ENCODE measurements around the gene ABCA1. TPM values are rescaled to one million over a fixed set of nuclear protein-coding genes. Genes with fewer than 3 reads are reported as not detected.
"Not testable (repeated sequence)": the region's sequence is repeated elsewhere in the genome, so short reads cannot be mapped to it uniquely, and the experiment has no call there.

ABCA1 gene
- total RNA-seq, 2 experiments from 2014 or later, result 0.93 to 1.6 TPM

DNA sequence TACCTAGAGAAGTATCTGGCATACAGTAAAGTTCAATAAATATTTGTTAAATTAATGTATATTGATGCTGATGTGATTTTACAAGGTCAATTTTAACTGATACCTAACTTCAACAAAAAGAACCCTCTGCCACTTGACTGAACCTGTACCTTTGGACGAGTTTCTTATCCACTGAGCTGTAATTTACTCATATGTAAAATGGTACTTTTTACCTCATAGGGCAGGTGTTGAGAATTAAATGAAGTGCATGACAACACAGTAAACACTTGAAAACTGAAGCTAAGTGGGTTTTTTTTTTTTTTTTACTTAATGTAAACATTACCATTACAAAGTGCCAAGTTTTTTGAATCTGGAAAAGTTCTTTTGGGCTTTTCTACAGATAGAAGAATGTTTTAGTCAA is 148.6 kb downstream of the ABCA1 start:
- DNase-seq, result no peak
- Mint-ChIP-seq H3K27me3 (peaks cover 2% of the 10 kb centered on the region), H3K4me1 (no peaks in the 10 kb centered on the region), H3K9me3 (no peaks in the 10 kb centered on the region), H3K36me3 (ENCODE audit: low read depth) (no peaks in the 10 kb centered on the region), H3K27ac (no peak overlapping the region), H3K4me3 (no peak overlapping the region)
- ChIA-PET CTCF (interaction anchor here (1.2 to 1.4 kb wide), 2 partner anchors 16 to 379 kb away, joined by 3 to 5 read pairs; partner anchors contain the start of gene NIPSNAP3B), POLR2A (no interaction called here)

- POLR2A ChIA-PET, result no interaction called here
- CTCF ChIA-PET, result interaction anchor here (1.2 to 1.4 kb wide), 2 partner anchors 15 to 380 kb away, joined by 3 to 5 read pairs; partner anchors contain the start of gene NIPSNAP3B
- no peak for DNase-seq
Measured at GRCh38 chr9:104778802-104779201, 149.2 kb downstream of the ABCA1 start.

DNA sequence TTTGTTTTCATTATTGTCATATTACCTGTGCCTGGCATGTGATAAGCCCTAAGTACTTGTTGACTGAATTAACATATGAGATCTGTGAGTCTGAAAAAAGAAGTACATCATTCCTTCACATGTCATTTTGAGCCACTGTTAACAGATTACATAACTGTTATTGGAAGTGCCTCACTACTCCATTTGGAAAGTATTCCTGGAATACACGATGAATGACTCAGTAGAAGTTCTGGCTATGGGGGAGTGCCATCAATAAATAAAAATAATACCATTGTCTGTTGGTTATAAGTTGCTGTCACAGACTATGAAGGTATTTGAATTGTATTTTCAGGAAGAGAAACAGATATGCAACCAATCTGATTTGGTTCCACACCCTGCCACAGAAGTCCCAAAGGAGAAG is 151.2 kb downstream of the ABCA1 start:
- Mint-ChIP-seq H3K4me1 (no peaks in the 10 kb centered on the region), H3K36me3 (ENCODE audit: low read depth) (no peaks in the 10 kb centered on the region), H3K27ac (no peak overlapping the region), H3K27me3 (peaks cover 2% of the 10 kb centered on the region), H3K4me3 (no peak overlapping the region), H3K9me3 (no peaks in the 10 kb centered on the region)
- ChIA-PET POLR2A (no interaction called here), CTCF (no interaction called here)
- DNase-seq, result no peak

More at GRCh38 chr9:104778802-104779201, 149.2 kb downstream of the ABCA1 start:
- Mint-ChIP-seq H3K36me3 (ENCODE audit: low read depth) (no peaks in the 10 kb centered on the region), H3K4me1 (no peaks in the 10 kb centered on the region), H3K9me3 (no peaks in the 10 kb centered on the region), H3K27me3 (peaks cover 2% of the 10 kb centered on the region), H3K27ac (no peak overlapping the region), H3K4me3 (no peak overlapping the region)

GRCh38 chr9:104775976-104776375 is 152.0 kb downstream of the ABCA1 start:
- Mint-ChIP-seq H3K27me3 (peaks cover 5% of the 10 kb centered on the region), H3K9me3 (no peaks in the 10 kb centered on the region), H3K4me1 (no peaks in the 10 kb centered on the region), H3K4me3 (no peak overlapping the region), H3K27ac (no peak overlapping the region), H3K36me3 (ENCODE audit: low read depth) (no peaks in the 10 kb centered on the region)
- ChIA-PET CTCF (no interaction called here), POLR2A (no interaction called here)
- no peak for DNase-seq

DNA sequence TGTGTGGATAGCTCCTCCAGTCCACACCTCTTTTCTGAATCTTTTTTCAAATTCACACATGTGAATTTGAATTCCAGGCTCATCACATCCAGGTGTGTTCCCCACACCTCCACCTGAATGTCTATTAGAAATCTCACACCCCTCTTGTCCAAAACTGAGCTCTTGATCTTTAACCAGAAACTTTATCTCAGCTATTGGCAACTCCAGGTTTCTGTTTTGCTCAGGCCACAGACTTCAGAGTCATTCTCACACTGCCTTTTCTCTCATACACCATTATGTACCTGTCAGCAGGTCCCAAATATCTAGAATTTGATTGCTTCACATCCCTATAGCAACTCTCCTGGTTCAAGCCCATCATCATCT is 152.4 kb downstream of the ABCA1 start:
- no peak overlapping the region for H3K27ac Mint-ChIP-seq
- H3K9me3 Mint-ChIP-seq, result no peaks in the 10 kb centered on the region
- CTCF ChIA-PET, result no interaction called here
- H3K4me3 Mint-ChIP-seq, result no peak overlapping the region
- no peak for DNase-seq
- H3K27me3 Mint-ChIP-seq, result peaks cover 8% of the 10 kb centered on the region
- no peaks in the 10 kb centered on the region for H3K36me3 Mint-ChIP-seq (ENCODE audit: low read depth)
- POLR2A ChIA-PET, result no interaction called here
- H3K4me1 Mint-ChIP-seq, result no peaks in the 10 kb centered on the region

DNA sequence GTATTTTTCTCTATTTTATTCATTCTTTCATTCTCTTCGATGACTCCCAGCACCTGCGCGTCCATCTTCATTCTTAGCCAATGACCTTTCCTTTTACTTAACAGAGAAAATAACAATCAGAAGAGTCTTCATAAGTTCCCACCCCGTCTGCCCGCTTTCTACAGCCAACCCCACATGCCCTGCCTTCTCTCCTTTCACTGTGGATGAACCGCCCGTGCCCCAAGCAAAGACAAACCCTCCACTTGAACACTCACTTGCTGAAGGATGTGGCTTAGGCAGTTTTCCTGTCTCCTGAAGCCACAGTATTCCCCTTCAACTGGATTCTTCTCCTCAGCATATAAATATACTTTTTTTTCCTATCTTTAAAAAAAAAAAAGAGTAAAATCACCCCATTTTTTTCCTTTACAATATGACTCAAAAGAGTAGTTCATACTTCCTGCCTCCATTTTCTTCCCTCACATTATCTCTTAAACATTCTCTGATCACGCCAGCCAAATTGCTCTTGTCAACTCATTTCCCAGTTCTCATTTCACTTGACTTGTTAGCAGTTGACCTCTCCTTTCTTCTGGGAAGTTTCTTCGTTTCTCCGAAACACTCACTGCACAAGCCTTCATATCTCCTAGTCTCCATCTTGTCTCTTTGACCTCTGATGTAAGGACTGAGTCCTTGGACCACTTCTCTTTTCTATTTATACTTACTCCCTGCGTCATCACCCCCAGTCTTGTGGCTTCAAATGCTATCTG is 153.0 kb downstream of the ABCA1 start:
- ChIA-PET CTCF (no interaction called here), POLR2A (no interaction called here)
- Mint-ChIP-seq H3K27me3 (peaks cover 7% of the 10 kb centered on the region), H3K36me3 (ENCODE audit: low read depth) (no peaks in the 10 kb centered on the region), H3K27ac (no peak overlapping the region), H3K4me1 (no peaks in the 10 kb centered on the region), H3K4me3 (no peak overlapping the region), H3K9me3 (no peaks in the 10 kb centered on the region)
- DNase-seq, result no peak

- ChIA-PET POLR2A (interaction anchor here (1.3 kb wide), 1 partner anchor 26 kb away, joined by 3 read pairs; no protein-coding TSS in a partner anchor), CTCF (no interaction called here)
- Mint-ChIP-seq H3K27ac (no peak overlapping the region), H3K36me3 (ENCODE audit: low read depth) (no peaks in the 10 kb centered on the region), H3K27me3 (peaks cover 8% of the 10 kb centered on the region), H3K4me1 (no peaks in the 10 kb centered on the region), H3K4me3 (no peak overlapping the region), H3K9me3 (no peaks in the 10 kb centered on the region)
- DNase-seq, result no peak
Measured at GRCh38 chr9:104774132-104774531, 153.8 kb downstream of the ABCA1 start.

DNA sequence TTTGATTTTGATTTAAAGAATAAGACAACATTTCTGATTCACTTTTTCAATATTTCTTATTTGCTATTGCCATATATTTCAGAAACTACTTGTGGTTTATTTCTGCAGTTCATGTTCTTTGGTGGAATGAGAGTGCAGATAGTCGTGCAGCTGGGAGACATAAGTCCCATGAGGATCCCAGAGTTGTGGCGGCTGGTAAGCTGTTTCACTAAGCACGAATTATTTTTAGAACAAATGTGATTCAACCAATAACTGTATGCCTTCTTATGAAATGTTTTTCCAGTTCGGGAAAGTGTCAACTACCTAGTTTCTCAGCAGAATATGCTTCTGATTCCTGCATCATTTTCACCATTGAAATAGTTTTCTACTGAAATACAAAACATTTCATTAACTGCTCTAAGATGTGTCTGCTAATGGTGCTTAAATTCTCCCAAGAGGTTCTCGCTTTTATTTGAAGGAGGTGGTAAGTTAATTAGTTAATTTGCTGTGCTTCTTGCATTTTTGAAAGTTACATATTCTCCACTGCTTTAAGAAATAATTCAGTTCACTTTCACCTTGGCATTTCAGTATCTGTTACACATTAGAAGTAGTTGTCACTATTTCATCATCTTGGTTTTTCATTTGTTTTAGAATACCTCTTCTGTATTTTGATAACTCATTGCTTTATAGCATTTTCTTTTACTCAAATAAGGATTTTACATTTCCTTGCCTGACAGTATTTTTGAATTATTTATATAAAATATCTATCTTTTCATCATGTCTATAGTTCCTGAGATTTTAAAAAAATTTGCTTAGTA is 155.0 kb downstream of the ABCA1 start:
- ChIA-PET POLR2A (interaction anchor here (1.3 kb wide), 2 partner anchors 10 to 25 kb away, joined by 3 read pairs; no protein-coding TSS in a partner anchor), CTCF (no interaction called here)
- Mint-ChIP-seq H3K4me1 (no peaks in the 10 kb centered on the region), H3K4me3 (no peak overlapping the region), H3K27ac (no peak overlapping the region), H3K9me3 (no peaks in the 10 kb centered on the region), H3K36me3 (ENCODE audit: low read depth) (no peaks in the 10 kb centered on the region), H3K27me3 (peaks cover 8% of the 10 kb centered on the region)
- DNase-seq, result no peak

GRCh38 chr9:104769655-104770054 is 158.3 kb downstream of the ABCA1 start:
- no peak for DNase-seq
- Mint-ChIP-seq H3K36me3 (ENCODE audit: low read depth) (no peaks in the 10 kb centered on the region), H3K4me1 (no peaks in the 10 kb centered on the region), H3K4me3 (no peak overlapping the region), H3K27ac (no peak overlapping the region), H3K27me3 (peaks cover 8% of the 10 kb centered on the region), H3K9me3 (no peaks in the 10 kb centered on the region)
- ChIA-PET CTCF (interaction anchor here (0.7 to 2.1 kb wide), 3 partner anchors 8 to 94 kb away, joined by 3 to 5 read pairs (median 3); no protein-coding TSS in a partner anchor), POLR2A (interaction anchor here (1.3 kb wide), 1 partner anchor 10 kb away, joined by 3 read pairs; no protein-coding TSS in a partner anchor)

GRCh38 chr9:104769029-104769428 is 158.9 kb downstream of the ABCA1 start:
- H3K27me3 Mint-ChIP-seq; H3K36me3 Mint-ChIP-seq (ENCODE audit: low read depth); H3K27ac Mint-ChIP-seq; DNase-seq; H3K4me1 Mint-ChIP-seq; H3K4me3 Mint-ChIP-seq; H3K9me3 Mint-ChIP-seq: not testable (repeated sequence)
- ChIA-PET CTCF (interaction anchor here (0.7 to 2.1 kb wide), 3 partner anchors 9 to 94 kb away, joined by 3 to 5 read pairs (median 3); no protein-coding TSS in a partner anchor), POLR2A (interaction anchor here (1.3 kb wide), 1 partner anchor 10 kb away, joined by 3 read pairs; no protein-coding TSS in a partner anchor)

- H3K27ac Mint-ChIP-seq, result no peak overlapping the region
- ChIA-PET CTCF (no interaction called here), POLR2A (interaction anchor here (1.7 kb wide), 1 partner anchor 19 kb away, joined by 4 read pairs; no protein-coding TSS in a partner anchor)
- peaks cover 8% of the 10 kb centered on the region for H3K27me3 Mint-ChIP-seq
- H3K4me1 Mint-ChIP-seq, result peaks cover 6% of the 10 kb centered on the region
- DNase-seq, result no peak
- no peak overlapping the region for H3K4me3 Mint-ChIP-seq
- no peaks in the 10 kb centered on the region for H3K36me3 Mint-ChIP-seq (ENCODE audit: low read depth)
- no peaks in the 10 kb centered on the region for H3K9me3 Mint-ChIP-seq
Measured at GRCh38 chr9:104767507-104767906, 160.4 kb downstream of the ABCA1 start.

- peaks cover 5% of the 10 kb centered on the region for H3K27me3 Mint-ChIP-seq
- H3K4me3 Mint-ChIP-seq, result no peak overlapping the region
- CTCF ChIA-PET, result no interaction called here
- peaks cover 3% of the 10 kb centered on the region for H3K36me3 Mint-ChIP-seq (ENCODE audit: low read depth)
- POLR2A ChIA-PET, result interaction anchor here (1.7 kb wide), 1 partner anchor 18 kb away, joined by 4 read pairs; no protein-coding TSS in a partner anchor
- no peak for DNase-seq
- H3K27ac Mint-ChIP-seq, result no peak overlapping the region
- H3K4me1 Mint-ChIP-seq, result peaks cover 6% of the 10 kb centered on the region
- no peaks in the 10 kb centered on the region for H3K9me3 Mint-ChIP-seq
Measured at GRCh38 chr9:104766025-104766424, 161.9 kb downstream of the ABCA1 start.

- H3K9me3 Mint-ChIP-seq, result no peaks in the 10 kb centered on the region
- H3K27me3 Mint-ChIP-seq, result peaks cover 2% of the 10 kb centered on the region
- DNase-seq, result no peak
- POLR2A ChIA-PET, result no interaction called here
- peaks cover 6% of the 10 kb centered on the region for H3K4me1 Mint-ChIP-seq
- H3K4me3 Mint-ChIP-seq, result no peak overlapping the region
- no peak overlapping the region for H3K27ac Mint-ChIP-seq
- H3K36me3 Mint-ChIP-seq (ENCODE audit: low read depth), result peaks cover 3% of the 10 kb centered on the region
- CTCF ChIA-PET, result no interaction called here
Measured at GRCh38 chr9:104765138-104765537, 162.8 kb downstream of the ABCA1 start.
